Omental fat pad (tissue), 4 donors: ENCODE data around the gene GRIP2. TPM values are rescaled to one million over a fixed set of nuclear protein-coding genes. Genes with fewer than 3 reads are reported as not detected.
"Not testable (repeated sequence)": the region's sequence is repeated elsewhere in the genome, so short reads cannot be mapped to it uniquely, and the experiment has no call there.

Experiments
- ATAC-seq: fragments of 150-250 bp; one replicate; pipeline ENCODE4 v1.9.1; 2016; ENCODE audit warnings: mild to moderate bottlenecking, moderate library complexity; ENCODE audit not compliant: low FRiP score
- DNase-seq: peaks from one replicate; pipeline ENCODE4 v3.0.0-alpha.2; 2019; ENCODE audit warnings: low spot score
- total RNA-seq, 4 donors: library from RNA; depleted of rRNA; stranded (reverse); fragments of >200 nt; gene quantifications; one replicate each; pipeline ENCODE4 v1.1.0, GENCODE V29; 2016
- TF ChIP-seq, protein P1 (sequence below), 3 donors: fragments of 450-650 bp; IDR thresholded peaks; one replicate each; pipeline ENCODE4 v1.5.1; 2016 to 2017; ENCODE audit warnings: antibody characterized with exemption in 3 of 3, mild to moderate bottlenecking in 3 of 3, moderate library complexity in 2 of 3

The GRIP2 gene
- total RNA-seq, 4 donors from 2014 or later: 0.69 to 2.6 (median 1.2) TPM

DNA sequence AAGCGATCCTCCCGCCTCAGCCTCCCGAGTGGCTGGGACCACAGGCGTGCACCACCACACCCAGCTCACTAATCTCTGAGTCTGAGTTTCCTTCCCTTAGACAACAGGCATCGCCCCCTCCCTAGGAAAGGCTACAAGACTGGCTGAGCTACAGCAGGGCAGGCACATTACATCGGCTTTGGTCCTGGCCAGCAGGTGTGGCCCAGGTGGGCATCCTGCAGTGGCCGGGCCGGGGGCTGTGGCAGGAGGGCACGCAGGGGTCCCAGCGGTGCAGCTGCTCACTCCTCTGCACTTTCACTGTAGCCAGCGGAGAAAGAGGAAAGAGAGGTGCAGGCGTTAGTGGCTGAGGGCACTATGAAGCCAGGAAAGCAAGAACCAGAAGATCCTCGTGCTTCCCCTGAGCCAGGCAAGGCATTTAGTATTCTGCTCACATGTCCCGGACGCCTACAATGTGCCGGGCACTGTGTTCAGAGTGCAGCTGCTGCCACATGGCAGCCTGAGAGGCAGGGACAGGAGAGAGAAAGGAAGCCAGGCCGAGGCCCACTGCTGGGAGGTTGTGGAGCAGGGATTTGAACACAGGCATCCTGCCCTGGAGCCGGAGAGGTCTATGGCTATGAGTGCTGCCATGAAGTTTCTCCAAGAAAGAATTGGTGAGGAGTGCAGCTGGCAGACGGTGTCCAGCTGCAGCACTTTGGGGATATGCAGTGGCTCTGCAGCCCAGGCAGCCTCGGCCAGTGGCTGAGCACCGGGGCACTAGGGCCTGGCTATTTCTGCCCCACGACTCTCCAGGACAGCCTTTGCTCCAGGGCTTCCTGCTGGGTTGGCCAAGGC lies 22.3 kb downstream of the GRIP2 start:
- no peak for DNase-seq
- TF ChIP-seq, protein P1, sequence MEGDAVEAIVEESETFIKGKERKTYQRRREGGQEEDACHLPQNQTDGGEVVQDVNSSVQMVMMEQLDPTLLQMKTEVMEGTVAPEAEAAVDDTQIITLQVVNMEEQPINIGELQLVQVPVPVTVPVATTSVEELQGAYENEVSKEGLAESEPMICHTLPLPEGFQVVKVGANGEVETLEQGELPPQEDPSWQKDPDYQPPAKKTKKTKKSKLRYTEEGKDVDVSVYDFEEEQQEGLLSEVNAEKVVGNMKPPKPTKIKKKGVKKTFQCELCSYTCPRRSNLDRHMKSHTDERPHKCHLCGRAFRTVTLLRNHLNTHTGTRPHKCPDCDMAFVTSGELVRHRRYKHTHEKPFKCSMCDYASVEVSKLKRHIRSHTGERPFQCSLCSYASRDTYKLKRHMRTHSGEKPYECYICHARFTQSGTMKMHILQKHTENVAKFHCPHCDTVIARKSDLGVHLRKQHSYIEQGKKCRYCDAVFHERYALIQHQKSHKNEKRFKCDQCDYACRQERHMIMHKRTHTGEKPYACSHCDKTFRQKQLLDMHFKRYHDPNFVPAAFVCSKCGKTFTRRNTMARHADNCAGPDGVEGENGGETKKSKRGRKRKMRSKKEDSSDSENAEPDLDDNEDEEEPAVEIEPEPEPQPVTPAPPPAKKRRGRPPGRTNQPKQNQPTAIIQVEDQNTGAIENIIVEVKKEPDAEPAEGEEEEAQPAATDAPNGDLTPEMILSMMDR (IDR thresholded peaks at IDR 0.05): no peak
- no peak for ATAC-seq

DNA sequence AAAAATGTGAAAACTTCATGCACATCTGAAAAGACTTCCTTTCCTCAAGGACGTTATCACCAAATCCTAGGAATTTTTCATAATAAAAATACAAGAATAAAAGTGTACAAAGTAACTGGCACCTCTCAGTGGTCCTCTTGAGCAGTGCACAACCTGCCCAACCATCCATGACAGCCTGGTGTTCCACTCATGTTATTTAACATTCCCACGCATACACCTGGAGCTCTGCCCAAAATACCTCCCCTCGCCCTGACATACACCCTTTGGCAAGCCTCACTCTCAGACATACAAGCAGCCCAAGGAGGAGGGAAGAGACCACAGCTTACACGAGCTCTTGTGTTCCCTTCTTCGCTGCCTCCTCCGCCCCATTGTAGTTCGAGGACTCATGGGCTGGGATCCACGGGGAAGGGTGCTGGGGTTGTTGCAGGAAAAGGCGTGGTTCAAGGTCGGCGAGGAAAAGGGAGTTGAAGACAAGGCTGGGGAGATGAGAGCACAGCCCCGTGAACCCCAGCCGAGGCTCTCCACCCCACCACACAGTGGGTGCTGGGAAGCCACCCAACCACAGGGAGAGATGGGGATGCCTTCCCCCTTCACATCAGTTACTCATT lies 23.3 kb downstream of the GRIP2 start:
- no peak for ATAC-seq
- no peak for DNase-seq
- TF ChIP-seq, protein P1 (IDR thresholded peaks at IDR 0.05): no peak

DNA sequence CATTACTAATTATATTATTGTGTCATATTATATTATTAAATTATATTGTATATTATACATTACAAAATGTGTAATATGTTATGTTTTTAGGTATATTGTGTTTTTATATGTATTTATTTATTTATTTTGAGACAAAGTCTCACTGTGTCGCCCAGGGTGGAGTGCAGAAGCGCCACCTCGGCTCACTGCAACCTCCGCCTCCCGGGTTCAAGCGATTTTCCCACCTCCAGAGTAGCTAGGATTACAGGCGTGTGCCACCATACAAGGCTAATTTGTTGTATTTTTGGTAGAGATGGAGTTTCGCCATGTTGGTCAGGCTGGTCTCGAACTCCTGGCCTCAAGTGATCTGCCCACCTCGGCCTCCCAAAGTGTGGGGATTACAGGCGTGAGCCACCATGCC lies 24.6 kb downstream of the GRIP2 start:
- ATAC-seq, DNase-seq: not testable (repeated sequence)

DNA sequence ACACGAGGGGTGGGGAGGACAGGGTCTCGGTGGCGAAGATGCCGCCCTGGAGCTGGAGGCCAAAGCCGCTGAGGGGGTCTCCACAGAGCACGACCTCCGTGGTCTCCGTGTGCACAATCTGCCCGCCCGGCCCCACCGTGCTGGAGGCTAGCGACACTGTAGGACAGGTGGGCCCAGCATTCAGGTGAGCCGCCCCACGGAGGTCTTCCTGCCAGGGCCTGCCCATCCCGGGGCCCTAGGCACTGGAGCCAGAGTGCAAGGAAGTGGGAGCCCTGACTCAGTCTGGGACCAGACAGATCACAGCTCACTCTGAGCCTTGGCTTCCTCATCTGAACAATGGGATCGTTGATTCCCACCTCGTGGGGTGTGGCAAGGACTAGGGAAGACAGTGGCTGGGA lies 25.8 kb downstream of the GRIP2 start:
- no peak for ATAC-seq
- no peak for DNase-seq
- TF ChIP-seq, protein P1 (IDR thresholded peaks at IDR 0.05): no peak

DNA sequence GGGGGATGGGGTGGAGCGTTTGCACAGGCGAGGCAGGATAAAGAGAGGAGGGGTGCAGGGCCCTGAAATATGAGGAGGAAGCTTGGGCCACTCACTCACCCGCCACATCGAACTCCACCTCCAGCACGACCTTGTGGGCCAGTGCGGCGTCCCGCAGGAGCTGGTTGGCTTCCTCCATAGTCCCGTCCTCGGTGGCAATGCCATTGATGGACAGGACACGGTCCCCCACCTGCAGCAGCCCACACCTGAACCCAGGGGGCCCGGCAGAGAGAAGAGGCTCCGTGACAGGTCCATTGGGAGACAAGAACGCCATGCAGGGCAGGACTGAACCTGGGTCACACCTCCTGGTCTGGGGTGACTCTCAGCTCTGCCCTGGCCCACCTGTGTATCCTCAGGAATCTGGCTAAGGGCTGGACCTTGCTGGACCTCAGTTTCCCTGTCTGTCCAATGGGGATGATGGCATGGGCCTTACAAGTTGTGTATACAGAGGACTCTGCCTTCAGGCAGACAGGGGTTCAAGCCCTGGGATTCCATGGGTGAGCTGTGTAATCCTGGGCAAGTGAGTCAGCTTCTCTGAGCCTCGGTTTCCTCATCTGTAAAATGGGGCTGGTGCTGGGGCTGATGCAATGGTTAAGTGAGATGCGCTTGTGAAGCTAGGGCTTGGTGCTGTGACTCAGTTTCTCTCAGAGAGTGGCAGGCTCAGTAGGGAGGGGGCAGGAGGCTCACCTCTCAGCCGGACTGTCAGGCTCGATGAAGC lies 26.4 kb downstream of the GRIP2 start:
- TF ChIP-seq, protein P1 (IDR thresholded peaks at IDR 0.05): no peak
- no peak for DNase-seq
- ATAC-seq: no peak

DNA sequence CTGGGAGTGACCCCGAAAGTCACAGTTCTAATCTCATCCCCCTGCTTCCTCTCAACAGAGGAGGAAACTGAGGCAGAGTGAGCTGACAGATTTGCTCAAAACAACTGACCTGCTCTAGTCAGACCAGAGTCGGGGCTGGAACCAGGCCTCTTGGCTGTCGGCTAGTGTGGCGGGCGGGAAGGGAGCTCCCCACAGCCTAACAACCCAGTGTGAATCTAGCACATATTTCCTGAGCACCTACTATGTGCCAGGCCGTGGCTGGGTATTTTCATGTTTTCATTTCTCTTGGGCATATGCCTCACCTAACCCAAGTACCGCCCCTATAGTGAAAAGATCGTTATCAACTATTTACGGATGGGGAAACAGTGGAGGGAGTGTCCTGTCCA lies 27.2 kb downstream of the GRIP2 start:
- TF ChIP-seq, protein P1 (IDR thresholded peaks at IDR 0.05): no peak
- ATAC-seq (no peak), DNase-seq (no peak)

DNA sequence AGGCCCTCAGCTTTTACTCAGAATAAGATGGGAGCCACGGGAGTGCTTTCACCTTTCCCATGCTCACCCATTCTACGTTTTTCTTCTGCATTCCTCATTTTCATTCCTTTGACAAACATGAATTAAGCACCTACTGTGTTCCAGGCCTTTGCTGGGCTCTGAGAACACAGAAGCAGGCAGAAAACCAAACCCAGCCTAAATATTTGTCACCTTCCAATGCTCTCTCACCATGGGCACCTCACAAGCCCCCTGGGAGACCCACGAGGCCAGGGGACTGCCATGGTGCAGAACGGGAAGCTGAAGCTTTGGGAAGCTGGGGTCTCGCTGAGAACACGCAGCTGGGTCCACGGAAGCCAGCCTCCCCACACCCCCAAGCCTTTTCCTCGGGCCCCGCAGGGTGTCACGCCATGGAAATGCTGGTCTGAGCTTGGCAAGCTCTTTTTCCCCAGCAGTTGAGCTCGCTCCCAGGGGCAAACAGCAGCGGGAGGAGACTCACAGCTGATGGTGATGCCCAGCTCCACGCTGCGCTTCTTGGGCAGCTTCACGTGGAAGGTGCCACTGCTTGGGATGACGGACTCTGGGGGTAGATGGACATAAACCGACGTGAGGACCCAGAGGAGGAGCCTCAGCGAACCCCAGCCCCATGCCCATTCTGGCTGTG lies 27.7 kb downstream of the GRIP2 start:
- no peak for DNase-seq
- TF ChIP-seq, protein P1 (IDR thresholded peaks at IDR 0.05): no peak
- no peak for ATAC-seq
